HepG2 (cell line): ENCODE measurements around the gene PRKACA. TPM values are rescaled to one million over a fixed set of nuclear protein-coding genes. Genes with fewer than 3 reads are reported as not detected.

Source experiments
- CBX5 ChIP-seq: sonication (generic); formaldehyde crosslinking; IDR thresholded peaks from 2 replicates; pipeline ENCODE4 v1.4.0; 2020; ENCODE audit warnings: missing genetic modification reagents, borderline replicate concordance
- CEBPG ChIP-seq: IDR thresholded peaks from 2 replicates; pipeline ENCODE4 v1.6.1; 2016
- CENPT ChIP-seq: sonication (generic); formaldehyde crosslinking; IDR thresholded peaks from 2 replicates; pipeline ENCODE4 v1.8.0; 2022; ENCODE audit warnings: low read depth, mild to moderate bottlenecking, moderate library complexity, missing genetic modification reagents
- CENPX ChIP-seq: sonication (generic); formaldehyde crosslinking; IDR thresholded peaks from 2 replicates; pipeline ENCODE4 v1.9.0; 2021; ENCODE audit warnings: mild to moderate bottlenecking, missing genetic modification reagents, moderate library complexity
- EED ChIP-seq: sonication (generic); formaldehyde crosslinking; IDR thresholded peaks from 2 replicates; pipeline ENCODE4 v1.5.0; 2020; ENCODE audit warnings: mild to moderate bottlenecking, missing genetic modification reagents
- ELF4 ChIP-seq: sonication (generic); formaldehyde crosslinking; IDR thresholded peaks from 2 replicates; pipeline ENCODE4 v1.5.0; 2020; ENCODE audit warnings: missing genetic modification reagents, mild to moderate bottlenecking, moderate library complexity, borderline replicate concordance
- FOXO1 ChIP-seq: sonication (generic); formaldehyde crosslinking; IDR thresholded peaks from 2 replicates; pipeline ENCODE4 v1.4.0; 2020; ENCODE audit warnings: missing genetic modification reagents
- IRX3 ChIP-seq: sonication (generic); formaldehyde crosslinking; IDR thresholded peaks from 2 replicates; pipeline ENCODE4 v1.8.1; 2023; ENCODE audit warnings: mild to moderate bottlenecking, low read depth, missing genetic modification reagents, borderline replicate concordance
- MED13 ChIP-seq: sonication (generic); formaldehyde crosslinking; IDR thresholded peaks from 2 replicates; pipeline ENCODE4 v1.5.0; 2020; ENCODE audit warnings: missing genetic modification reagents
- MEF2D ChIP-seq: sonication (generic); formaldehyde crosslinking; IDR thresholded peaks from 2 replicates; pipeline ENCODE4 v1.5.1; 2020; ENCODE audit warnings: mild to moderate bottlenecking, missing genetic modification reagents
- MLLT10 ChIP-seq: sonication (generic); formaldehyde crosslinking; IDR thresholded peaks from 2 replicates; pipeline ENCODE4 v1.4.0; 2020; ENCODE audit warnings: missing genetic modification reagents
- MTA1 ChIP-seq: sonication (generic); formaldehyde crosslinking; IDR thresholded peaks from 2 replicates; pipeline ENCODE4 v1.4.0; 2020; ENCODE audit warnings: missing genetic modification reagents, mild to moderate bottlenecking, borderline replicate concordance
- MTA3 ChIP-seq: sonication (generic); formaldehyde crosslinking; IDR thresholded peaks from 2 replicates; pipeline ENCODE4 v1.4.0; 2020; ENCODE audit warnings: missing genetic modification reagents
- NAIF1 ChIP-seq: sonication (generic); formaldehyde crosslinking; IDR thresholded peaks from 2 replicates; pipeline ENCODE4 v1.5.0; 2020; ENCODE audit warnings: mild to moderate bottlenecking, missing genetic modification reagents, borderline replicate concordance
- NFYC ChIP-seq: IDR thresholded peaks from 2 replicates; pipeline ENCODE4 v1.6.1; 2016; ENCODE audit warnings: missing genetic modification reagents, missing compliant biosample characterization
- RXRA ChIP-seq: sonication (generic); formaldehyde crosslinking; IDR thresholded peaks from 2 replicates; pipeline ENCODE4 v1.5.1; 2020; ENCODE audit warnings: missing genetic modification reagents
- SMYD3 ChIP-seq: sonication (generic); formaldehyde crosslinking; IDR thresholded peaks from 2 replicates; pipeline ENCODE4 v1.8.1; 2023; ENCODE audit warnings: mild to moderate bottlenecking, missing genetic modification reagents
- TARDBP ChIP-seq: sonication (generic); formaldehyde crosslinking; IDR thresholded peaks from 2 replicates; pipeline ENCODE4 v1.8.0; 2022; ENCODE audit warnings: mild to moderate bottlenecking, missing genetic modification reagents
- ZFP36L1 ChIP-seq: sonication (generic); formaldehyde crosslinking; IDR thresholded peaks from 2 replicates; pipeline ENCODE4 v1.8.0; 2022; ENCODE audit warnings: mild to moderate bottlenecking, missing genetic modification reagents, moderate library complexity
- ZNF160 ChIP-seq: sonication (generic); formaldehyde crosslinking; IDR thresholded peaks from 2 replicates; pipeline ENCODE4 v1.8.0; 2022; ENCODE audit warnings: mild to moderate bottlenecking, inconsistent platforms, missing genetic modification reagents
- ZNF3 ChIP-seq: IDR thresholded peaks from 2 replicates; pipeline ENCODE4 v1.7.0; 2017; ENCODE audit warnings: inconsistent platforms
- ZNF670 ChIP-seq: sonication (generic); formaldehyde crosslinking; IDR thresholded peaks from 2 replicates; pipeline ENCODE4 v1.8.0; 2022; ENCODE audit warnings: mild to moderate bottlenecking, missing genetic modification reagents, borderline replicate concordance
- ZNF713 ChIP-seq: sonication (generic); formaldehyde crosslinking; IDR thresholded peaks from 2 replicates; pipeline ENCODE4 v1.4.0; 2020; ENCODE audit warnings: mild to moderate bottlenecking, missing genetic modification reagents
- ZNF878 ChIP-seq: sonication (generic); formaldehyde crosslinking; IDR thresholded peaks from 2 replicates; pipeline ENCODE4 v1.8.1; 2023; ENCODE audit warnings: mild to moderate bottlenecking, missing genetic modification reagents, moderate library complexity
- polyA plus RNA-seq, 8 experiments: library from polyadenylated mRNA; depleted of rRNA in 3 of 8; stranded (reverse) in 7 of 8; unstranded in 1 of 8; fragments of >200 nt; fragmentation: Illumina TruSeq in 4 of 8; extraction: Trizol in 4 of 8; gene quantifications; 2 replicates each; pipeline versions ENCODE4 v1.2.1 to v1.2.3, GENCODE V29; 2011 to 2016; ENCODE audit warnings: low read depth in 4 of 8, missing spikeins in 1 of 8, mixed read lengths in 1 of 8; ENCODE audit not compliant: insufficient read depth in 1 of 8
- total RNA-seq, 5 experiments: library from RNA; depleted of rRNA; stranded (reverse); fragments of >200 nt; fragmentation: Illumina TruSeq; extraction: Trizol; gene quantifications; 2 replicates each; pipeline ENCODE4 v1.2.3, GENCODE V29; 2016; ENCODE audit warnings: low read depth in 1 of 5
- TF ChIP-seq, protein P1 (sequence below): IDR thresholded peaks from 2 replicates; pipeline ENCODE4 v1.6.1; 2016
- TF ChIP-seq, protein P2 (sequence below): sonication (generic); formaldehyde crosslinking; IDR thresholded peaks from 2 replicates; pipeline ENCODE4 v1.4.0; 2020; ENCODE audit warnings: missing genetic modification reagents
- TF ChIP-seq, protein P3 (sequence below): sonication (generic); formaldehyde crosslinking; IDR thresholded peaks from 2 replicates; pipeline ENCODE4 v1.5.0; 2020; ENCODE audit warnings: mild to moderate bottlenecking, missing genetic modification reagents, borderline replicate concordance

The PRKACA gene
- total and polyA plus RNA-seq, 2 of the 13 experiments (the other 11 are each of a cell fraction or from before 2014, with no cell fraction given): 11.0 to 18.2 TPM

DNA sequence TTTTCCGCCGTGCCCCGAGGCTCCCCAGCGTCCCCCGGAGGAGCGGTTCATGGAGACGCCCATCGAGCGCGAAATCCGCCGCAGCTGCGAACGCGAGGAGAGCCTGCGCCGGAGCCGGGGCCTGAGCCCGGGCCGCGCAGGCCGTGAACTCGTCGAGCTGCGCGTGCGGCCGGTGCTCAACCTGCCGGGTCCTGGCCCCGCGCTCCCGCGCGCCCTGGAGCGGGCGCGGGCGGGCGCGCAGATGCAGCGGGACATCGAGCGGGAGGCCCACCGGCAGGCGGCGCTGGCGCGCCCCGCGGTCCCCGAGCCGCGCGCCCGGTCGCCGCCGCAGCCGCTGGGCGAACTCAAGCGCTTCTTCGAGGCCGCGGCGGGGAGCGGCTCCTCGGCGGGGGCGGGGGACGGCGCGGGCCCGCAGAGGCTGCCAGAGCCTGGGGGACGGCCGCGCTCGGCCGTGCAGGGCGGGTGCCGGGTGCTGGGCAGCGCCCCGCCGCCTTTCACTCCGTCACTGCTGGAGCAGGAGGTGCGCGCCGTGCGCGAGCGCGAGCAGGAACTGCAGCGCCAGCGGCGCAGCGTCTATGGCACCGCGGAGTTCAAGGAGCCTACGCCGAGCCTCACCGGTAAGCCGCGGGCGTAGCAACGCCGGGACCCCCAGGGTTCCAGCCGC lies 44.2 kb downstream of the PRKACA start (continued):
- TF ChIP-seq EED (CRISPR knock-in tag) (no peak), FOXO1 (no peak), ZNF670 (CRISPR knock-in tag) (no peak), TARDBP (CRISPR knock-in tag) (no peak), RXRA (CRISPR knock-in tag) (no peak), CENPT (no peak), MTA1 (CRISPR knock-in tag) (no peak), CEBPG (CRISPR knock-in tag) (no peak), MED13 (CRISPR knock-in tag) (0 out of 2 replicates have a peak, but pooled peaks have one; percentile 33), ELF4 (CRISPR knock-in tag) (no peak), ZNF3 (CRISPR knock-in tag) (no peak), ZNF878 (CRISPR knock-in tag) (no peak), ZFP36L1 (CRISPR knock-in tag) (no peak), SMYD3 (CRISPR knock-in tag) (no peak), NAIF1 (CRISPR knock-in tag) (peak; percentile 90; the same call in 1 of the 2 replicates), NFYC (CRISPR knock-in tag) (no peak), ZNF713 (CRISPR knock-in tag) (no peak), MLLT10 (no peak), MEF2D (no peak), IRX3 (0 out of 2 replicates have a peak, but pooled peaks have one; percentile 42), ZNF160 (CRISPR knock-in tag) (no peak), CBX5 (no peak), CENPX (no peak), MTA3 (no peak)
- TF ChIP-seq, protein P1, sequence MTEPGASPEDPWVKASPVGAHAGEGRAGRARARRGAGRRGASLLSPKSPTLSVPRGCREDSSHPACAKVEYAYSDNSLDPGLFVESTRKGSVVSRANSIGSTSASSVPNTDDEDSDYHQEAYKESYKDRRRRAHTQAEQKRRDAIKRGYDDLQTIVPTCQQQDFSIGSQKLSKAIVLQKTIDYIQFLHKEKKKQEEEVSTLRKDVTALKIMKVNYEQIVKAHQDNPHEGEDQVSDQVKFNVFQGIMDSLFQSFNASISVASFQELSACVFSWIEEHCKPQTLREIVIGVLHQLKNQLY: no peak
- TF ChIP-seq, protein P2, sequence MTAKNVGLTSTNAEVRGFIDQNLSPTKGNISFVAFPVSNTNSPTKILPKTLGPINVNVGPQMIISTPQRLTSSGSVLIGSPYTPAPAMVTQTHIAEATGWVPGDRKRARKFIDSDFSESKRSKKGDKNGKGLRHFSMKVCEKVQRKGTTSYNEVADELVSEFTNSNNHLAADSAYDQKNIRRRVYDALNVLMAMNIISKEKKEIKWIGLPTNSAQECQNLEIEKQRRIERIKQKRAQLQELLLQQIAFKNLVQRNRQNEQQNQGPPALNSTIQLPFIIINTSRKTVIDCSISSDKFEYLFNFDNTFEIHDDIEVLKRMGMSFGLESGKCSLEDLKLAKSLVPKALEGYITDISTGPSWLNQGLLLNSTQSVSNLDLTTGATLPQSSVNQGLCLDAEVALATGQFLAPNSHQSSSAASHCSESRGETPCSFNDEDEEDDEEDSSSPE (CRISPR knock-in tag): peak; percentile 50; the same call in 1 of the 2 replicates
- TF ChIP-seq, protein P3, sequence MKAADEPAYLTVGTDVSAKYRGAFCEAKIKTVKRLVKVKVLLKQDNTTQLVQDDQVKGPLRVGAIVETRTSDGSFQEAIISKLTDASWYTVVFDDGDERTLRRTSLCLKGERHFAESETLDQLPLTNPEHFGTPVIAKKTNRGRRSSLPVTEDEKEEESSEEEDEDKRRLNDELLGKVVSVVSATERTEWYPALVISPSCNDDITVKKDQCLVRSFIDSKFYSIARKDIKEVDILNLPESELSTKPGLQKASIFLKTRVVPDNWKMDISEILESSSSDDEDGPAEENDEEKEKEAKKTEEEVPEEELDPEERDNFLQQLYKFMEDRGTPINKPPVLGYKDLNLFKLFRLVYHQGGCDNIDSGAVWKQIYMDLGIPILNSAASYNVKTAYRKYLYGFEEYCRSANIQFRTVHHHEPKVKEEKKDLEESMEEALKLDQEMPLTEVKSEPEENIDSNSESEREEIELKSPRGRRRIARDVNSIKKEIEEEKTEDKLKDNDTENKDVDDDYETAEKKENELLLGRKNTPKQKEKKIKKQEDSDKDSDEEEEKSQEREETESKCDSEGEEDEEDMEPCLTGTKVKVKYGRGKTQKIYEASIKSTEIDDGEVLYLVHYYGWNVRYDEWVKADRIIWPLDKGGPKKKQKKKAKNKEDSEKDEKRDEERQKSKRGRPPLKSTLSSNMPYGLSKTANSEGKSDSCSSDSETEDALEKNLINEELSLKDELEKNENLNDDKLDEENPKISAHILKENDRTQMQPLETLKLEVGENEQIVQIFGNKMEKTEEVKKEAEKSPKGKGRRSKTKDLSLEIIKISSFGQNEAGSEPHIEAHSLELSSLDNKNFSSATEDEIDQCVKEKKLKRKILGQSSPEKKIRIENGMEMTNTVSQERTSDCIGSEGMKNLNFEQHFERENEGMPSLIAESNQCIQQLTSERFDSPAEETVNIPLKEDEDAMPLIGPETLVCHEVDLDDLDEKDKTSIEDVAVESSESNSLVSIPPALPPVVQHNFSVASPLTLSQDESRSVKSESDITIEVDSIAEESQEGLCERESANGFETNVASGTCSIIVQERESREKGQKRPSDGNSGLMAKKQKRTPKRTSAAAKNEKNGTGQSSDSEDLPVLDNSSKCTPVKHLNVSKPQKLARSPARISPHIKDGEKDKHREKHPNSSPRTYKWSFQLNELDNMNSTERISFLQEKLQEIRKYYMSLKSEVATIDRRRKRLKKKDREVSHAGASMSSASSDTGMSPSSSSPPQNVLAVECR: 0 out of 2 replicates have a peak, but pooled peaks have one; percentile 0
